ENCODE data around the gene ITGAV.

Gene ITGAV

DNA sequence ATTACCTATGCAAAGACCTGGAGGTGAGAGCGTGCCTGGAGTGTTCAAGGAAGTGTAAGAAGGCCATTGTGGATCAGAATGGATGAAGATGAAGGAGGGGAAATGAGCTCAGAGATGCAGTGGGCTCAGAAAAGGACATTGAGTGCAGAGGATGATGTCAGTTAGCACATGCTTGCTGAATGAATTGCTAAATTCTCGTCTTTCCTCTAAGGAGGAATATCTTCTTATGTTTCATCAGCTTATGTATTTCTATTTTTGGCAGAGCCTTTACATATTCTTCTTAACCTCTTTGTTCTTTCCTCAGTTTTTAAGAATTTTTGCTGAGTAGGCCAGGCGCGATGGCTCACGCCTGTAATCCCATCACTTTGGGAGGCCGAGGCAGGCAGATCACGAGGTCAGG, 134.9 kb downstream of the ITGAV start:
- TF ChIP-seq, protein P1, sequence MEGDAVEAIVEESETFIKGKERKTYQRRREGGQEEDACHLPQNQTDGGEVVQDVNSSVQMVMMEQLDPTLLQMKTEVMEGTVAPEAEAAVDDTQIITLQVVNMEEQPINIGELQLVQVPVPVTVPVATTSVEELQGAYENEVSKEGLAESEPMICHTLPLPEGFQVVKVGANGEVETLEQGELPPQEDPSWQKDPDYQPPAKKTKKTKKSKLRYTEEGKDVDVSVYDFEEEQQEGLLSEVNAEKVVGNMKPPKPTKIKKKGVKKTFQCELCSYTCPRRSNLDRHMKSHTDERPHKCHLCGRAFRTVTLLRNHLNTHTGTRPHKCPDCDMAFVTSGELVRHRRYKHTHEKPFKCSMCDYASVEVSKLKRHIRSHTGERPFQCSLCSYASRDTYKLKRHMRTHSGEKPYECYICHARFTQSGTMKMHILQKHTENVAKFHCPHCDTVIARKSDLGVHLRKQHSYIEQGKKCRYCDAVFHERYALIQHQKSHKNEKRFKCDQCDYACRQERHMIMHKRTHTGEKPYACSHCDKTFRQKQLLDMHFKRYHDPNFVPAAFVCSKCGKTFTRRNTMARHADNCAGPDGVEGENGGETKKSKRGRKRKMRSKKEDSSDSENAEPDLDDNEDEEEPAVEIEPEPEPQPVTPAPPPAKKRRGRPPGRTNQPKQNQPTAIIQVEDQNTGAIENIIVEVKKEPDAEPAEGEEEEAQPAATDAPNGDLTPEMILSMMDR (IDR thresholded peaks at IDR 0.05) = no peak

DNA sequence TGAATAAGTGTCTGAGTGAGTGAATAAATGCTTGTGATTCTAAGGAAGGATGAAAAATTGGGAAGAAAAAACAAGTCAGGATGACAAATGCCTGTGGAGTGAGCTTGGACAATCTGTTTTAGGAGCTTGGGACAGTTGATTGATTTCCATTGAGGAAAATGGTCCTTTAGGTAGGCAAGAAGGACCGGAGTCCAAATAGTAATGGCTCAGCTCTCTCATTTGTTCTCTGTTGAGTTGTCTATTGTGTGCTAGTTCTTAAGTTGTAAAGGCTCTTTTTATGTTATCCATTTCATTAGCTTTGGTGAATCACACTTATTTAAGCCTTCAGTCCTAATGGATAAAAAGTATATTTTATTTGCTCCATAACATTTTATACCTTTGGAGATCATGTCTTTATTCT, 135.9 kb downstream of the ITGAV start:
- TF ChIP-seq, protein P1 (IDR thresholded peaks at IDR 0.05) = no peak

DNA sequence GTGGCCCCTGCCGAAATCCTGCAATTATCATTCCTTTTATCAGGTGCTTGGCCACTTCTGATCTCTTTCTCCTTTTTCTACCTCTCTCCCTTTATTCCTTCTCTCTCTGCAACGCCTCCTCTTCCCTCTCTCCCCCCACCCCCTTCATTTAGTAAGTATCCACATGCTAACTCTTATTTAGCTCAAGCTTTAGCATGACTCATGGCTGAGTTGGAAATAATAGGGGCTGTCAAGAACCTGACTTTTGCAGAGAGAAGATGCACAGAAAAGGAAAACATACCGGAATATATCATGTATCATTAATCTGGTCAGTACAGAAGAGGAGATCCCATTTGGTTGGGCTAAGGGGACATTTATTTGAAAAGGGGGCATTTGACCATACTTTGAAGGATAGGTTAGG, 137.1 kb downstream of the ITGAV start:
- TF ChIP-seq, protein P1 (IDR thresholded peaks at IDR 0.05) = no peak

DNA sequence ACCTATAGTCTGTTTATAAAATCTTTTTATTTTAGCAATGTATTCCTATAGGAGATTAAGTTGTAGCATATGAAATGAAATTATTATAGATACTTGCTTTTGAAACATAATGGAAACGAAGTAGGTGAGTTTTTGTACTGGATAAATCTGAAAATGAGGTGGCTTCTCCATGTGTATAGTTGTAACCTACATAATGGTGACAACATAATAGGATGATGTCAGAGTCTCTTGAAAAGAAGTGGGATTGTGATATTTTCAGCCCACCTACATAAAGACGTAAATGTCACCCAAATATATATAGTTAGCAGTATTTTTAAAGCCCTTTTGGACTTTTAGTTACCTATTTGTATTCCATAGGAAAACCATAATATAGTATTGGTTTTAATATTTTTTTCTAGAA, 138.8 kb downstream of the ITGAV start:
- TF ChIP-seq, protein P1 (IDR thresholded peaks at IDR 0.05) = no peak
